ENCODE results near the gene APP.
"Not testable (repeated sequence)": the region's sequence is repeated elsewhere in the genome, so short reads cannot be mapped to it uniquely, and the experiment has no call there.

The APP gene

DNA sequence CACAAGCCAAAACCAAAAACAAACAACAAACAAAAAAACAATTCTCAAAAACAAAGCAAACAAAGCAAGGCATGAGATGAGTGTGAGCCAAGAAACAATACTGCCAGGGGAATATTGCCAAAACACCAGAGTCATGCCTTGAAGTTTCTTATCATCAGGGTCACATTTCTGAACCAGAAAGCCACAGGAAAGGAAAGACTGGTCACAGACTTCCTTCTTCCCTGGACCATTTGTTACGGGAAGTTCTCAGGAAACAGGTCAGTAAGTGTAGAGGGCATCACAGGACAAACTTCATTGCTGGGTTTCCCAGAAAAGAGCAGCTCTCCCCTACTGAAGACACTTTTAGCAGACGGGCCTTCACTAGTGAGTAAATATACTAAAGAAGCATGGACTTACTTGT, 244.6 kb downstream of the APP start:
- Histone ChIP-seq H3K9me3 (no peaks in the 10 kb centered on the region), H3K4me3 (ENCODE audit: low read depth, low read length) (no peak overlapping the region), H3K36me3 (peaks cover 8% of the 10 kb centered on the region; the same call in 1 of the 2 replicates), H3K4me1 (peaks cover 3% of the 10 kb centered on the region; the same call in 1 of the 2 replicates), H3K27me3 (no peaks in the 10 kb centered on the region)
- DNase-seq = no peak
- TF ChIP-seq, protein P1, sequence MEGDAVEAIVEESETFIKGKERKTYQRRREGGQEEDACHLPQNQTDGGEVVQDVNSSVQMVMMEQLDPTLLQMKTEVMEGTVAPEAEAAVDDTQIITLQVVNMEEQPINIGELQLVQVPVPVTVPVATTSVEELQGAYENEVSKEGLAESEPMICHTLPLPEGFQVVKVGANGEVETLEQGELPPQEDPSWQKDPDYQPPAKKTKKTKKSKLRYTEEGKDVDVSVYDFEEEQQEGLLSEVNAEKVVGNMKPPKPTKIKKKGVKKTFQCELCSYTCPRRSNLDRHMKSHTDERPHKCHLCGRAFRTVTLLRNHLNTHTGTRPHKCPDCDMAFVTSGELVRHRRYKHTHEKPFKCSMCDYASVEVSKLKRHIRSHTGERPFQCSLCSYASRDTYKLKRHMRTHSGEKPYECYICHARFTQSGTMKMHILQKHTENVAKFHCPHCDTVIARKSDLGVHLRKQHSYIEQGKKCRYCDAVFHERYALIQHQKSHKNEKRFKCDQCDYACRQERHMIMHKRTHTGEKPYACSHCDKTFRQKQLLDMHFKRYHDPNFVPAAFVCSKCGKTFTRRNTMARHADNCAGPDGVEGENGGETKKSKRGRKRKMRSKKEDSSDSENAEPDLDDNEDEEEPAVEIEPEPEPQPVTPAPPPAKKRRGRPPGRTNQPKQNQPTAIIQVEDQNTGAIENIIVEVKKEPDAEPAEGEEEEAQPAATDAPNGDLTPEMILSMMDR (IDR thresholded peaks at IDR 0.05; ENCODE audit: low read depth, low read length) = no peak

DNA sequence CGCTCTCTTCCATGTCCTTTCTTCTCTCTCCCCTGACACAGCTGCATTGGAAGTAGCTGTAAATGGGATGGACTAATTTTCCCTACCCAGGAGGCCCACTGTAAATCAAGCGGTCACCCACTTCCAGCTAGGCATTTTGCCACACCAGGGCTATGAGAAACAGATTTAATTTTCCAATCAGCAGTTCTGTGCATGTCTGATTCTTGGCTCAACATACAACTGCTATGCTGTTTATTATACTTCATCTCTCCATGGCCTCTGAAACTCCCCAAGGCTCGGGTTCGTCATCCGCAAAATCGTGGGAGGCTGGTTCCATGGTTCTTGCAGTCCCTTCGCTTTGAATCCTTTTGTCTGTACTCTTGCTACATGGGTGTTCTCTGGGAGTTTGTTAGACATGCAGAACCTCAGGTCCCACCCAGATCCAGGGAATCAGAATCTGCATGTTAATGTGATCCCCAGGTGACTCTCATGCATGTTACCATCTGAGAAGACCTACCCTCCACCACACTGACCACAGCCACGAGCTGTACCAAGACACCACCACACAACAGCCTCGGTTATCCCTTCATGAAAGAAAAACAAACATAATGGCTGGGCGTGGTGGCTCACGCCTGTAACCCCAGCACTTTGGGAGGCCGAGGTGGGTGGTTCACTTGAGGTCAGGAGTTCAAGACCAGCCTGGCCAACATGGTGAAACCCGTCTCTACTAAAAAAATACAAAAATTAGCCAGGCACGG, 245.3 kb downstream of the APP start:
- no peak for DNase-seq
- H3K36me3 ChIP-seq = peaks cover 8% of the 10 kb centered on the region; the same call in 1 of the 2 replicates
- H3K4me3 ChIP-seq (ENCODE audit: low read depth, low read length) = no peak overlapping the region
- H3K27me3 ChIP-seq = no peaks in the 10 kb centered on the region
- peaks cover 3% of the 10 kb centered on the region; the same call in 1 of the 2 replicates for H3K4me1 ChIP-seq
- TF ChIP-seq, protein P1 (IDR thresholded peaks at IDR 0.05; ENCODE audit: low read depth, low read length) = no peak
- H3K9me3 ChIP-seq = no peaks in the 10 kb centered on the region

DNA sequence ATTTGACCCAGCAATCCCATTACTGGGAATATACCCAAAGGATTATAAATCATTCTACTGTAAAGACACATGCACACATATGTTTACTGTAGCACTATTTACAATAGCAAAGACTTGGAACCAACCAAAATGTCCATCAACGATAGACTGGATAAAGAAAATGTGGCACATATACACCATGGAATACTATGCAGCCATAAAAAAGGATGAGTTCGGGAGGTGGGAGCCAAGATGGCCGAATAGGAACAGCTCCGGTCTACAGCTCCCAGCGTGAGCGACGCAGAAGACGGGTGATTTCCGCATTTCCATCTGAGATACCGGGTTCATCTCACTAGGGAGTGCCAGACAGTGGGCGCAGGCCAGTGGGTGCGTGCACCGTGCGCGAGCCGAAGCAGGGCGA, 252.4 kb downstream of the APP start:
- H3K27me3 ChIP-seq; H3K4me3 ChIP-seq (ENCODE audit: low read depth, low read length); DNase-seq; H3K9me3 ChIP-seq; H3K36me3 ChIP-seq: not testable (repeated sequence)
- H3K4me1 ChIP-seq = peaks cover 11% of the 10 kb centered on the region

DNA sequence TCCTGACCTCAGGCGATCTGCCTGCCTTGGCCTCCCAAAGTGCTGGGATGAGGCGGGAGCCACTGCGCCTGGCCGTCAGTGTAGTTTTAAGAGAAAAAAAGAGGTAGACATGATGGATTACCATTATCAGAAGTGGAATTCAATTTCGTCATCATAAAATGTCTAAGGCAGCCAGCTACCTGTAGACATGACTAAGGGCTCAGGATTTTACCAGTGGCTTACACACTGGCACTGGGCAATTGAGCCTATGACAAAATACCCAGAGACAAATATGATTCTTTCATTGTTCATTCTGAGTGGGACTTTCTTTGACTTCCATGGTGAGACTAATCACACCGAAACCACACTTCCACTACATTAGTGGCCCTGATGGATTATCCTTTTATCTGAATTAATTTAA, 254.3 kb downstream of the APP start:
- TF ChIP-seq, protein P1 (IDR thresholded peaks at IDR 0.05; ENCODE audit: low read depth, low read length) = no peak
- peaks cover 25% of the 10 kb centered on the region for H3K4me1 ChIP-seq
- no peak overlapping the region for H3K4me3 ChIP-seq (ENCODE audit: low read depth, low read length)
- peaks cover 3% of the 10 kb centered on the region; the same call in 1 of the 2 replicates for H3K9me3 ChIP-seq
- H3K36me3 ChIP-seq = no peaks in the 10 kb centered on the region; the same call in 1 of the 2 replicates
- no peak for DNase-seq
- H3K27me3 ChIP-seq = no peaks in the 10 kb centered on the region

DNA sequence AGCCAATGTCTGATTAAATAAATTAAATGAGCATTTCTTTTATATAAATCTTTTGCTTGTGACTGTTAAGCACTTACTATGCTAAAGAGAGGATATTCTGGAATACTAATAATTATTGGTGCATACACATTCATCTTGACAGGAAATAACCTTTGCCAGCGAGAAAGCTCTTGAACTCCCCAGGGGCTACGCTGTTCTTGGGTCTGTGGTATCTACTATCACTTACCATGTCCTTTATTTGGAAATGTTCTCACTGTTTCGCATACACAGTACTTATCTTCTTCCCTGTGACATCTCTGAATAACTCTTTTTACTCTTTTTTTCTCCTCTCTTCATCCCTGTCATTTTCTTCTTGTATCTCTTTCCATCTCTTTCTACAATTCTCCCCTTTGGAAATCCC, 257.1 kb downstream of the APP start:
- peaks cover 25% of the 10 kb centered on the region for H3K4me1 ChIP-seq
- TF ChIP-seq, protein P1 (IDR thresholded peaks at IDR 0.05; ENCODE audit: low read depth, low read length) = no peak
- H3K27me3 ChIP-seq = no peaks in the 10 kb centered on the region
- no peak overlapping the region for H3K4me3 ChIP-seq (ENCODE audit: low read depth, low read length)
- H3K36me3 ChIP-seq = peaks cover 11% of the 10 kb centered on the region
- DNase-seq = no peak
- H3K9me3 ChIP-seq = peaks cover 3% of the 10 kb centered on the region; the same call in 1 of the 2 replicates

DNA sequence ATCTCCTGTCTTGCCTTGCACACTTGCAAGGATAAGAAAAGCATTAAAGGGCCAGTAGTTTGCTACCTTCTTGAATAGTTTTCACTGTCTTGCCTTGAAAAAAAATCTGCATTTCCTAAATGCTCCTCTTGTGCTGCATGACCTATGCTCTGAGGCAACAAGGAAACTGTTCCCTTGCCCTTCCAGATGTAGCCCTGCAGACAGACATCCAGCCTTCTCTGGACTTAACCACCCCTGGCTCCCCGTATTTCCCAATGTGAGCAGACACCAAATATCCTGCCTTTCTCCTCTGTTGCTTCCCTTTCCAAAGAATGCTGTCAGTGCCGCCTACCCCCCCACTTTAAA, 258.2 kb downstream of the APP start:
- Histone ChIP-seq H3K36me3 (peaks cover 11% of the 10 kb centered on the region), H3K4me3 (ENCODE audit: low read depth, low read length) (no peak overlapping the region), H3K27me3 (no peaks in the 10 kb centered on the region), H3K9me3 (no peaks in the 10 kb centered on the region; the same call in 1 of the 2 replicates), H3K4me1 (peaks cover 32% of the 10 kb centered on the region)
- TF ChIP-seq, protein P1 (IDR thresholded peaks at IDR 0.05; ENCODE audit: low read depth, low read length) = no peak
- no peak for DNase-seq
